ELF-1 (cell line): ENCODE measurements around the gene LCA5L.
"Not testable (repeated sequence)": the region's sequence is repeated elsewhere in the genome, so short reads cannot be mapped to it uniquely, and the experiment has no call there.

Experiments
- DNase-seq: peaks from one replicate; pipeline ENCODE4 v3.0.0-alpha.2; 2016; ENCODE audit warnings: low read depth, low spot score

Gene LCA5L

GRCh38 chr21:39451332-39452206 lies 6.0 kb upstream of the LCA5L start, which contains the start of gene SH3BGR:
Gene SH3BGR, plus strand, starts transcription at chr21:39451970. Its CDS starts 127 bp downstream, at chr21:39452097.
- DNase-seq, result peak; percentile 95

DNA sequence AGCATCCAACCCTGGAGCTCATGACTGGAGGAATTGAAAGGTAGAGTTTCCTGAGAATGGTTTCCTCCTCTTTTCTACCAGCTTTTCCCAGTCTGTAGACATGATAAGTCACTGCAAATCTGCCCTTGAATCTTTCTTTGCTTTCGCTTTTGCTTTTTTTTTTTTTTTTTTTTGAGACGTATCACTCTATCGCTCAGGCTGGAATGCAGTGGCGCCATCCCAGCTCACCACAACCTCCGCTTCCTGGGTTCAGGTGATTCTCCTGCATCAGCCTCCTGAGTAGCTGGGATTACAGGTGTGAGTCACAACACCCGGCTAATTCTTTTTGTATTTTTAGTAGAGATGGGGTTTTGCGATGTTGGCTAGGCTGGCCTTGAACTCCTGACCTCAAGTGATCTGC lies 1.7 kb upstream of the LCA5L start:
- DNase-seq, result no peak

DNA sequence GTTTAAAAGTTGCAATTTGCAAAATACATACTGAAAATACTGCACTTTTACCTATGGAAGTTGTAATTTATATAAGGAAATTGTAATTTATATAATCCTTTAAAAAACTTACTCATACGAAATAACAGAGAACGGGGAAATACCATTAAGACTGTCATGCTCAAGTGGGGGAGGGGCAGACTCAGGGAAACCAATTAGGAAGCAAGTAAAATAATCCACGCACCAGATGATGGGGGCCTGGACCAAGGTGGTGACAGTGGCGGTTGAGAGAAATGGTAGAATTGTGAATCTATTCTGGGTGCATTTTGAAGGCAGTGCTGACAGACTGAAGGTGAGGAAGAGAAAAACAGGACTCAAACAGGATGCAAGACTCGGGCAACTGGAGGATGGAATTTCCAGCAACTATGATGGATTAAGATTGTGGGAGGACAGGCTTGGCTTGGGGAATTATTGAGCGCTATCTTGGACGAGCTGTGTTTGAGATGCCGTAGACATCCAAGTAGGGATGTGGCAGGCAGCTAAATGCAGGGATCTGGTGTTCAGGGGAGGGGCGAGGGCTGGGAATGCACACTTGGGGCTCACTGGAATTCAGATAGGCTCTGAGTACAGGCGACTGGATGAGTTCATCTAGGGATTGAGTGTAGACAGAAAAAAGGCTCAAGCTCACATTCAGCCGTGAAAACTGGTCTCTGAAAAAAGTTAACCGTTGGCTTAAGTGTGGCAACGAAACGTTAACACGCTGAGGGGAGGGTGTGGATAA lies 977 bp downstream of the LCA5L start:
- DNase-seq, result peak; percentile 74

DNA sequence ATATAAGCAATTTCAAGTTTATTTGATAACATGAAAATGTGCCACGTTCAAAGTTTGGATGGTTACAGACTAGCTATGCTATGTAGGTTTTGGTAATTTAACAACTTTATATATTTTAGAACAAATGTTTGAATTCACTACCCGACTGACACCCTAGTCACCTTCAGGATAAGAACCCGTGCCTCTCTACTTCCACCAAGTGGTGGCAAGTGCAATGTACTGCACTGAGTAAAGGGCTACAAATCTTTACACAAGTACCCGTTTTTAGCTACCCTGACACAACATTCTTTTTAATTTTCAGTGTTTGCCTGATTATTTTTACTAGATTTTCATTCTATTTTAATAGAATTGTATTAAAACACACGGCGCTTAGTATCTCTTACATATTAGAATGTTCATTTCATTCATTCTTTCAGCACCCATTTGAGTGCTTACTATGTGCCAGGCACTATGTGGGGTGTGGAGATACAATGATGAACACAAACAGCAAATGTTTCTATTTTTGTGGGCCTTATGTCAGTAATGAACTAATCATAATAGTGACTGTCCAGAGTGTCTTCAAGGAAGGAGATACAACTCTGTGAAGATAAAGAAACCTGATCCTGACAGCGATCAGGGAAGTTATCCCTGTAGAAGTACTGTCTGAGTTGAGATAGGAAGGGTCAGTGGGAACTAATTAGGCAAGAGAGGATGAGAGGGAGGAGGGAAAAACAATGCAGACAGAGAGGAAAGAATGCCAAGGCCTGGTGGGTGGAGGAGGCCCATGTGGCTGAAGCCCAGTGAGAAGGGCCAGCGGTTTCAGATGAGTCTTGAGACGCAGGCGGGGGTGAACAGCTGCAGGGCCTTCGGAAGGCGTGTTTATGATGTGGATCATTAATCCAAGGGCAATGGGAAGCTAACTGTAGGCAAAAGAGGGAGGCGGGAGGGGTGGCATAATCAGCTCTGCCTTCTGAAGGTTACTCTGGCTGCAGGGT lies 3.8 kb downstream of the LCA5L start:
- no peak for DNase-seq

DNA sequence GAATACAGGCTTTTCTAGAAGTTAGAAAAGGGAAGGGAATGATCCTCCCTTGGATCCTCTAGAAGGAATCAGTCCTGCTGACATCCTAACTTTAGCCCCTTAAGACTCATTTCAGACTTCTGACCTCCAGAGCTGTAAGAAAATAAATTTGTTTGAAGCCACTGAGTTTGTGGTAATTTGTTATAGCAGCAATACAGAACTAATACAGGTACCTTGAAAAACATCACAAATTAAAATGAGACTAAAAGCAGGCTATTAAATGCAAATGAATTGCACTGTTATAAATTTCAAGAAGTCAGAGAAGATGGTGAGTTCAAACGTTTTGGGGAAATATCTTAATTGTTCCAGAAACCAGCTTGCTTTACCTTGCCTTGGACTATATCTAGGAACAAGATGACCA lies 6.3 kb downstream of the LCA5L start:
- no peak for DNase-seq

DNA sequence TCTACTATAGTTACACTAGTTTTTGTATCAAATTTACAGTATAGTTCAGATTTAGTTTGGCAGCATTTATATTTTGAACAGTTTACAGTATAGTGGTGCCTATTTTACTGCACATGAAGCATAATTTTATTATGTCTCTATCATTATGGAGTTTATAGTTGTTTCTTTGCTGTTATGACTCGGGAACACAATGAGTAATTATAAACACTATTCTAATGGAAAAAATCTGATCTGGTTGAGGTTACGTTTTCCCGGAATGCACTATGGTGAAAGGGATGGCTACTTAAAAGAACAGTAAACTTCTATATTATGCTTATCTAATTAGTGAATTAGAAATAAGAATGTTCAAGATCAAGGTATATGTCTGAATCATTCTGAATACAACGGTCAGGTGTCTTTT lies 10.6 kb downstream of the LCA5L start:
- no peak for DNase-seq

DNA sequence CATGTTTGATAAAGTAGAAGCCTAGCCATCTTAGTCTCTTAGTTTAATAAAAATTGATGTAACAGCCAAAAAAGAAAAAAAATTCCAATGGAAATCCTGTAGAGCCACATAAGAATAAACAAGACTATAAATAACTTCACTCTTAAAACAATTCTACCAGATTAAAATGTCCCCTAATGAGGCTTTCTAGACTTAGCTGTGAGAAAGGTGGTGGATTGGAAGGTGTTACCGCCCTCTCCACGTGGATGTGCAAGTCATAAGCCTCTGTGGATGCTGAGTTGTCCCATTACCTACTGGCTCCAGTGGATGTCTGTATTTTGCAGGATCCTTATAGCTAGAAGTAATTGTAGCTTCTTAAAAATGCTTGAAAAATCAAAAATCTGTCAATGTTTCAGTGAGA lies 14.6 kb downstream of the LCA5L start:
- DNase-seq, result no peak

- DNase-seq, result peak; percentile 28
Measured at GRCh38 chr21:39430457-39430856, 15.1 kb downstream of the LCA5L start.

DNA sequence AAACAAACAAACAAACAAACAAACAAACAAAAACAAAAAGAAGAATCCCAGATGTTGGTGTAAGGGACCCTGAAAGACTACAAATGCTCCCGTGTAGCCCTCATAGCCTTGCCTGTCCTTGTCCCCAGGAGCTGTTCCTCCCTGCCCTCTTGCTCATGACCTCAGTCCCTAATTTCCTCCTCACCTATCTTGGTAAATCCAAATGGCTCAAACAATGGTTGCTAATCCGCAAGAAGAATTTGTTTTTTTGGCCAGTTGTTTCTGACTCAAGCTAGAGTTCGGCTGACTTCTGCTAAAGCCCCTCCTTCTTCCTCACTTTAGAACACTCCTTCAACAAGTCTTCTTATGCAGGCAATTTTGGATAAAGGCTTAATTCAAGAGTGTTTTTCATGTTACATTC lies 15.6 kb downstream of the LCA5L start:
- no peak for DNase-seq

- no peak for DNase-seq
Measured at GRCh38 chr21:39429445-39429844, 16.1 kb downstream of the LCA5L start.

DNA sequence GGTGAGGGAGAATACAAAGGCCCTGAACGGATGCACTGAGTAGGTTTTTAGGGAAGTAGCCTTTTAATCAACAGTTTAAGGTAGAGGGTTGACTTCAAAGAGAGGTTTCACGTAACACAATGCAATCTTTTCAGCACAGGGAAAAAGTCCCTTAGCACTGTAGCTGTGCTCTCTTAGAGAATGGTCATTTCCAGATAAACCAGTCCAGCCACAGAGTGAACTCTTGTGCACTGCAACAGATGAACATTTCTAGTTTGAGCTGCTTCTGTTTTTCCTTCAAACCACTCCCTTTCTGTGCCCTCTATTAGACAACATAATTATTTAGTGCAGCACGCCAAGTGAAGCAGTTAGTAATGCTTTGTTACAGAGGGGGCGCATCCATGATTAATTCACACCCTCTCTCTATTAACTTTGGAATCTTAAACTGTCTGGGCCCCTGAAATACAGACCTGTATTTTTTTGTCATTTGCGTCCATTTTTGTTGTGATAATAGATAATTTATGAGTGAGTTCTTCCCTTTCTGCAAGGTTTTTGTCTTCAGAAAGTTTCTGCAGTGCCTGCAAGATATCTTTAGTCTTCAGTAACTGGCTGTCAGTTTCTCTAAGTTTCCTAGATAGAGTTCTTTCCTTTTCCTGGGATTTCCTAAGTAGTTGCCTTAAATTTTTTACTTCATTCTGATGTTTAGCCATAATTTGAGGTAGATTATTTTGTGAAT lies 22.9 kb downstream of the LCA5L start:
- DNase-seq, result peak; percentile 28

DNA sequence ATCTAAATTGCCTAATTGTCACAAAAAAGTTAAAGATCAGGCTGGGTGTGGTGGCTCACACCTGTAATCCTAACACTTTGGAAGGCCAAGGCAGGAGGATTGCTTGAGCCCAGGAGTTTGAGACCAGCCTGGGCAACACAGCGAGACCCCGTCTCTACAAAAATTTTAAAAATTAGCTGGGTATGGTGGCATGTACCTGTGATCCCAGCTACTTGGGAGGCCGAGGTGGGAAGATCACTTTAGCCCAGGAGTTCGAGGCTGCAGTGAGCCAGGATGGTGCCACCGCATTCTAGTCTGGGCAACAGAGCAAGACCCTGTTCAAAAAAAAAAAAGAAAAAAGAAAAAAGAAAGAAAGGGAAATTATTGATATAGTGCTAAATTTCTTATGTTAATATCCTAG lies 26.4 kb downstream of the LCA5L start:
- not testable (repeated sequence) for DNase-seq

DNA sequence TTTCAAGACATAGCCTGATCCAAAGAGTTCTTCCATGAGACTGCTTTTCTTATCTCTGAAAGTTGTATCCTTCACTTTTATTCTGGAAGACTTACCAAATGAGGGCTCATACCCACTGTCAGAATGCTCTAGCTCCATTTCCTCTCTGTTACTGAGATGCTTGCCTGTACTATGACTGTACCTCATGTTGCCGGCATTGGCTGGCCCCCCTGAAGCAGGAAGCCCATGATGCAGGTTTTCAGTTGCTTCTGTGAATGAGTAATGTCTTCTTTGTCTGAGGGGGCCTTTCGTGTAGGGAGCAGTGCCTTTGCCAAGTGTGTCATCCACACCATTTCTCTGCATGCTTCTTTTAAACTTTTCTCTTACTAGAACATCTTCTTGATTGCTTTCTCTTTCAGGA lies 39.5 kb downstream of the LCA5L start:
- DNase-seq, result no peak

DNA sequence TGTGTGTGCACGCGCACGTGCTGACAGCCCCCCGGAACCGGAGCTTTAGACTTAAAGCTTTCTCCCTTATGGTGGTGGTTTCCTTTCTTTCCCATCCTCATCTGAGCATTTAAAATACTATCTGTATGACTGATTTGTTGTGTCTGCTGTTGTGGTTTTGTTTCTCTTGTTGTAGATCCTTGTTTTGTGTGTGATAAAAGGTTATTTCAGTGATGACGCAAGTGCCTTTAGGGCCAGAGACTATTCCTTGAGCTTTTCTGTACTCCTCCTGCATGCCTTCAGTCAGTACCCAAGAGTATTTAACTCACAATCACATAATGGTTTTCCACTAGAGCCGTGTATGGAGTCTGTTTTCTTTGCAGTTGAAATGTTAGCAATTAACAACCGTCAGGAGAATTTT lies 45.4 kb downstream of the LCA5L start:
- no peak for DNase-seq

DNA sequence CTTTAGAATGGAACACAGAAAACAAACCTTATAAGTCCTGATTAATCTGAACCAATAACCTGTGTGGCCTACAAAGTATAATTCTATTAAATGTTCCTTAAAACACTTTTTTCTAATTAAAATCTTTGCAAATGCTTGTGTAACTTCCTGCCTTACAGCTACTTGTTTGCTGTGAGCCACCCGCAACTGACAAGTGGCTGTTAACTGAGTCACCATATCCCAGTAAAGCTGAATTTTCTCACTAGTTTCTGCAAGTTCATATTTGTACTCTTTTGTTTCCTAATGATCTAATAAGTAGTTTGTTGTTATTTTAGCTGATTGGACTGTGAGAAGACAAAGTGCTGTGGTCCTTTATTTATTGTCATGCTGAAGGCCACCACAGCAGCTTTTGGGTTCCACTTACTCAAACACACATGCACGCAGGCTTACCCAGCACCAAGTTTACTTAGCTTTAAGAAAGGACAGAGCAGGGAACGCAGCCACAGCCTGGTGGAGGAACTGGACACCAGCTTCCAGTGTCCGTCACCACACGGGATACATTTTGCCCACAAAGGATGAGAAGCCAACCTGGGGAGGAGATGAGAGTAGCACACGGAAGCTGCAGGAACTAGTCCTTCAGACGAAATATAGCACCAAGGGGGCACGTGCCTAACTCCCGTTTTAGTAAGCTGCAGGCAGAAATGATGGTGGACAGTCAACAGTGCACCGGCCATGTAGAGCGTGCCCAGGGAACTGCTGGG lies 47.8 kb downstream of the LCA5L start:
- DNase-seq, result no peak

DNA sequence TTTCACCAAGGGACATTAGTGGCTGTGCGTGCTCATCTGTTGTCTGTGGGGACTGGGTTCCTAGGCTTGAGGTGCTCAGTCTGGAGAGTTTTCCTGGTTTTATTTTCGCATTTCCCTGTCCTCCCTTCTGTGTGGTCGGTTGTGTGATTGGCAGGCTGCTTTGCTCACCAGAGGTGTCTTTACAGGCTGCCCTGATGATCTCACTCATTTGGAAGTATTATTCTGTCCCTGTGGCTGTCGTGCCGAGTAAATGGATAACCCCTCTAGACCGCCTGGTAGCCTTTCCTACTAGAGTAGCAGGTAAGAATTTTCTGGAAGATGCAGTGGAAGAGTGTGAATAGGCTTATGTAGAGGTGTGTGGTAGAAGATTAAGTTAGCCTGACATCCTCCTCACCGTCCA lies 52.6 kb downstream of the LCA5L start:
- no peak for DNase-seq

- no peak for DNase-seq
Measured at GRCh38 chr21:39390212-39390765, 55.3 kb downstream of the LCA5L start.

- DNase-seq, result no peak
Measured at GRCh38 chr21:39388811-39389155, 56.8 kb downstream of the LCA5L start.

GRCh38 chr21:39388038-39388810 lies 57.4 kb downstream of the LCA5L start:
- DNase-seq, result peak; percentile 94
